AG04449 (cell line): Measurements from ENCODE around the gene KIF7.
"Not testable (repeated sequence)": the region's sequence is repeated elsewhere in the genome, so short reads cannot be mapped to it uniquely, and the experiment has no call there.

ENCODE experiments used
- CTCF ChIA-PET: fragments of 350-600 bp; formaldehyde crosslinking; extraction: SDS; loops from one replicate; lab custom pipeline; 2021; ENCODE audit warnings: antibody characterized with exemption; lab: Yijun Ruan, JAX
- POLR2A ChIA-PET: fragments of 400-600, 350-600 bp; formaldehyde crosslinking; extraction: SDS; loops from one replicate; lab custom pipeline; 2020; ENCODE audit warnings: antibody characterized with exemption, inconsistent platforms; lab: Yijun Ruan, JAX
- DNase-seq: peaks from one replicate; pipeline ENCODE4 v3.0.0-alpha.2; 2010; ENCODE audit warnings: low read depth, low spot score
- H3K4me3 ChIP-seq: 2 replicates; pipeline ENCODE4 v1.5.1; 2011; ENCODE audit warnings: low read depth, mild to moderate bottlenecking, control low read depth, low read length
- CTCF ChIP-seq: IDR thresholded peaks from one replicate; pipeline ENCODE4 v1.5.1; 2011; ENCODE audit warnings: mild to moderate bottlenecking, moderate library complexity, low read length, control low read depth, inconsistent platforms; ENCODE audit not compliant: insufficient read depth; ENCODE audit errors: missing control alignments

KIF7 gene

GRCh38 chr15:89611317-89611716 is 44.0 kb downstream of the KIF7 start:
- DNase-seq, result no peak
- H3K4me3 ChIP-seq, result no peak overlapping the region
- POLR2A ChIA-PET, result no interaction called here
- no peak for TF ChIP-seq CTCF
- CTCF ChIA-PET, result interaction anchor here (1.0 to 2.5 kb wide), 4 partner anchors 10 to 36 kb away, joined by 3 to 9 read pairs (median 4); no protein-coding TSS in a partner anchor

GRCh38 chr15:89599021-89599420 is 56.2 kb downstream of the KIF7 start:
- no peak for DNase-seq
- no peak for TF ChIP-seq CTCF
- no peak overlapping the region for H3K4me3 ChIP-seq
- ChIA-PET POLR2A (interaction anchor here (0.6 kb wide), 1 partner anchor 69 kb away, joined by 3 read pairs; no protein-coding TSS in a partner anchor), CTCF (no interaction called here)

GRCh38 chr15:89593018-89593417 is 62.2 kb downstream of the KIF7 start:
- TF ChIP-seq CTCF, result no peak
- no peak overlapping the region for H3K4me3 ChIP-seq
- no peak for DNase-seq
- POLR2A ChIA-PET, result no interaction called here
- CTCF ChIA-PET, result interaction anchor here (0.8 kb wide), 1 partner anchor 182 kb away, joined by 3 read pairs; no protein-coding TSS in a partner anchor

GRCh38 chr15:89591834-89592233 is 63.4 kb downstream of the KIF7 start:
- H3K4me3 ChIP-seq, result no peak overlapping the region
- CTCF ChIA-PET, result no interaction called here
- POLR2A ChIA-PET, result no interaction called here
- TF ChIP-seq CTCF, result no peak
- DNase-seq, result no peak

- ChIA-PET POLR2A (no interaction called here), CTCF (interaction anchor here (0.8 kb wide), 1 partner anchor 33 kb away, joined by 3 read pairs; no protein-coding TSS in a partner anchor)
- no peak overlapping the region for H3K4me3 ChIP-seq
- TF ChIP-seq CTCF, result no peak
- DNase-seq, result no peak
Observed at GRCh38 chr15:89587955-89588354, 67.3 kb downstream of the KIF7 start.

- no peak for DNase-seq
- POLR2A ChIA-PET, result no interaction called here
- CTCF ChIA-PET, result no interaction called here
- TF ChIP-seq CTCF, result no peak
- no peak overlapping the region for H3K4me3 ChIP-seq
Observed at GRCh38 chr15:89586651-89587050, 68.6 kb downstream of the KIF7 start.

- H3K4me3 ChIP-seq, DNase-seq, POLR2A ChIA-PET: not testable (repeated sequence)
- CTCF ChIA-PET, result interaction anchor here (1.5 kb wide), 1 partner anchor 222 kb away, joined by 3 read pairs; no protein-coding TSS in a partner anchor
Observed at GRCh38 chr15:89580747-89581146, 74.5 kb downstream of the KIF7 start.
